ENCODE results near the gene HDAC9.
"Not testable (repeated sequence)": the region's sequence is repeated elsewhere in the genome, so short reads cannot be mapped to it uniquely, and the experiment has no call there.

The HDAC9 gene

DNA sequence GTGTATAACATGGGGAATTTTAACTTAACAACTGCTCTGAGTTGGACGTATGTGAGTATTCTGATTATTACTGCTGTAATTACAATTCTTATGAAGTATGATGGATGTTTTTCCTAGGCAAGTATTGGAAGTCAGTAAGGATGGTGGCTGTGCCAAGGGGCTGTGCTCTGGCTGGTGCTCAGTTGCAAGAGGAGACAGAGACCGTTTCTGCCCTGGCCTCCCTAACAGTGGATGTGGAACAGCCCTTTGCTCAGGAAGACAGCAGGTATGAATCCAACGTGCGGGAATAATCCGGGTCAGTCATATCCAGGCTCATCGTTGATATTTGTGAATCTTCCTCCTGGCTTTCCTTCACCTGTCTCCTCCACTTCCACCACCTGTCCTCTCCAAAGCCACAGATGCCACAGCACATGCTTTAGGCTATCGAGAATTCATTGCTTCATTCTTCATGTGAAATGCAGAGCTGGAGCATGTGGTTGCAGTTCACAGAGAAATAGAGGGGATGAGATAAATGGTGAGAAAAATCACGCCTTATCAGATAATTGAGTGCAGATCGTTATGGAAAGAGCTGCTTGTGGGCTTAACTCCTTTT, 480.2 kb downstream of the HDAC9 start:
- Histone ChIP-seq H3K9me3 (ENCODE audit: insufficient read depth, low read depth, low read length) (no peaks in the 10 kb centered on the region), H3K36me3 (ENCODE audit: insufficient read depth, low read length) (no peaks in the 10 kb centered on the region), H3K9me2 (replicated peaks; ENCODE audit: low read depth, low read length) (0 out of 2 replicates have a peak, but pooled peaks cover 4% of the 10 kb centered on the region), H3K4me1 (ENCODE audit: insufficient read depth, low read length, poor library complexity, severe bottlenecking) (no peaks in the 10 kb centered on the region), H3K27me3 (ENCODE audit: insufficient read depth, low read length, poor library complexity, severe bottlenecking) (no peaks in the 10 kb centered on the region), H3K9ac (ENCODE audit: low read depth, low read length, poor library complexity, severe bottlenecking) (no peak overlapping the region), H3K4me3 (ENCODE audit: low read length, poor library complexity, severe bottlenecking) (no peak overlapping the region), H3K79me2 (ENCODE audit: insufficient read depth, low read length) (no peaks in the 10 kb centered on the region), H4K20me1 (ENCODE audit: insufficient read depth, low read length, poor library complexity, severe bottlenecking) (no peaks in the 10 kb centered on the region), H3K4me2 (ENCODE audit: low read depth, low read length, poor library complexity, severe bottlenecking) (no peak overlapping the region), H3F3A (ENCODE audit: low read depth) (no peaks in the 10 kb centered on the region), H2AFZ (ENCODE audit: low read length) (no peak overlapping the region)
- TF ChIP-seq, protein P1, sequence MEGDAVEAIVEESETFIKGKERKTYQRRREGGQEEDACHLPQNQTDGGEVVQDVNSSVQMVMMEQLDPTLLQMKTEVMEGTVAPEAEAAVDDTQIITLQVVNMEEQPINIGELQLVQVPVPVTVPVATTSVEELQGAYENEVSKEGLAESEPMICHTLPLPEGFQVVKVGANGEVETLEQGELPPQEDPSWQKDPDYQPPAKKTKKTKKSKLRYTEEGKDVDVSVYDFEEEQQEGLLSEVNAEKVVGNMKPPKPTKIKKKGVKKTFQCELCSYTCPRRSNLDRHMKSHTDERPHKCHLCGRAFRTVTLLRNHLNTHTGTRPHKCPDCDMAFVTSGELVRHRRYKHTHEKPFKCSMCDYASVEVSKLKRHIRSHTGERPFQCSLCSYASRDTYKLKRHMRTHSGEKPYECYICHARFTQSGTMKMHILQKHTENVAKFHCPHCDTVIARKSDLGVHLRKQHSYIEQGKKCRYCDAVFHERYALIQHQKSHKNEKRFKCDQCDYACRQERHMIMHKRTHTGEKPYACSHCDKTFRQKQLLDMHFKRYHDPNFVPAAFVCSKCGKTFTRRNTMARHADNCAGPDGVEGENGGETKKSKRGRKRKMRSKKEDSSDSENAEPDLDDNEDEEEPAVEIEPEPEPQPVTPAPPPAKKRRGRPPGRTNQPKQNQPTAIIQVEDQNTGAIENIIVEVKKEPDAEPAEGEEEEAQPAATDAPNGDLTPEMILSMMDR (conservative IDR thresholded peaks at IDR 0.05; ENCODE audit: low read length): no peak
- TF ChIP-seq EZH2phosphoT487 (IDR thresholded peaks at IDR 0.05; ENCODE audit: borderline replicate concordance): no peak

DNA sequence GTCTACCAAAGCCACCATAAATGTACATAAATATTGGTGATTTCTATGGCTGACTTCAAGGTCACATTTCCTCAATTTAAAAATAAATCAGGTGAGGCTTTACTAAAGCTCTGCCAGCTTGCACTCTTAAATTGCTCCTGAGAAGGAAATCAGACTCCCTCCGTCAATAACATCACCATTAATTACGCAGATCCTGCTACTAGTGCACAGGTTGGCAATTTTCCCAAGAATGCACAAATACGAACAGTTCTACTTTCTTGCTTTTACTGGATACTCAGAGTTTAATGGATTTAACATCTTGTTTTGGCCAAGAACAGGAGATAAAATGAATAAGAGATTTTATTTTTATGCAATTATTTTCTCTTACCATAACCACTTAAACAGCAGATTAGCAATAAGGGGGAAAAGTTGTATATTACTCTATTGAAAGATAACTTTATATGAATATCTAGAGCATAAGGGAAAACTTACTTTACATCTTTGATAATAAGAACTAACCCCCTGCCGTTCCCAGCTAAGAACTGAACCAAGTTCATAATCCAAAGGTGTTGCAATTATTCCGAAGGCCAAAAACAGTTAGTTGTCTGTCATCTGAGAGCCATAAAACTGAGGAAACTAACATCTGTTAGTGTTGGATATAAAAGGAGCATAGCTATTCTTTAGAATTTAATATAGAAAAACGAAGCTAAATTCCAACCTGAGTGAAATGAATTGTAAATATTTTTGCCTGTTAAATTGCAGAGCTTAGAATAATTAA, 481.3 kb downstream of the HDAC9 start:
- Histone ChIP-seq H3K4me2 (ENCODE audit: low read depth, low read length, poor library complexity, severe bottlenecking) (no peak overlapping the region), H3K4me3 (ENCODE audit: low read length, poor library complexity, severe bottlenecking) (no peak overlapping the region), H3K9me2 (replicated peaks; ENCODE audit: low read depth, low read length) (no peaks in the 10 kb centered on the region), H4K20me1 (ENCODE audit: insufficient read depth, low read length, poor library complexity, severe bottlenecking) (no peaks in the 10 kb centered on the region), H3K4me1 (ENCODE audit: insufficient read depth, low read length, poor library complexity, severe bottlenecking) (no peaks in the 10 kb centered on the region), H3F3A (ENCODE audit: low read depth) (no peaks in the 10 kb centered on the region), H2AFZ (ENCODE audit: low read length) (no peak overlapping the region), H3K9ac (ENCODE audit: low read depth, low read length, poor library complexity, severe bottlenecking) (no peak overlapping the region), H3K36me3 (ENCODE audit: insufficient read depth, low read length) (no peaks in the 10 kb centered on the region), H3K9me3 (ENCODE audit: insufficient read depth, low read depth, low read length) (no peaks in the 10 kb centered on the region), H3K27me3 (ENCODE audit: insufficient read depth, low read length, poor library complexity, severe bottlenecking) (no peaks in the 10 kb centered on the region), H3K79me2 (ENCODE audit: insufficient read depth, low read length) (no peaks in the 10 kb centered on the region)
- TF ChIP-seq EZH2phosphoT487 (IDR thresholded peaks at IDR 0.05; ENCODE audit: borderline replicate concordance): no peak
- TF ChIP-seq, protein P1 (conservative IDR thresholded peaks at IDR 0.05; ENCODE audit: low read length): no peak

DNA sequence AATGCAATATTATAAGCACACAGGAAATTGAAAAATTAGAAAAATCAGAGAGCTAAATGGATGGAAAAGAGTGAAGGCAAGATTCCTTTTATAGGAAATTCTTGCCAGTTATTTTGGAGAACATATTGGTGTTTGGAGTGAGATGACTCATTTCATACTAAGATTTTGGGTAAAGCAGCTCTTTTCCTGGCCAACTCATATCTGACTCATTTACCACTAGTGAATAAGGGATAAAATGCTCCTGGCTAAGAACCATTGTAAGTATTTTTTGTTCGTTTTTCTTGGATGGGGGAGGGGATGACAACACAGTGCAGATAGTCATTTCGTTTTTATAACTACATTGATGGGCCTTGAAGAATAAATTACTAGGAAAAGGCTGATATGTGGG, 482.6 kb downstream of the HDAC9 start:
- TF ChIP-seq EZH2phosphoT487 (IDR thresholded peaks at IDR 0.05; ENCODE audit: borderline replicate concordance): no peak
- TF ChIP-seq, protein P1 (conservative IDR thresholded peaks at IDR 0.05; ENCODE audit: low read length): no peak
- Histone ChIP-seq H3F3A (ENCODE audit: low read depth) (no peaks in the 10 kb centered on the region), H3K79me2 (ENCODE audit: insufficient read depth, low read length) (no peaks in the 10 kb centered on the region), H3K4me3 (ENCODE audit: low read length, poor library complexity, severe bottlenecking) (no peak overlapping the region), H2AFZ (ENCODE audit: low read length) (no peak overlapping the region), H3K4me1 (ENCODE audit: insufficient read depth, low read length, poor library complexity, severe bottlenecking) (no peaks in the 10 kb centered on the region), H3K9ac (ENCODE audit: low read depth, low read length, poor library complexity, severe bottlenecking) (no peak overlapping the region), H3K27me3 (ENCODE audit: insufficient read depth, low read length, poor library complexity, severe bottlenecking) (no peaks in the 10 kb centered on the region), H4K20me1 (ENCODE audit: insufficient read depth, low read length, poor library complexity, severe bottlenecking) (no peaks in the 10 kb centered on the region), H3K9me2 (replicated peaks; ENCODE audit: low read depth, low read length) (no peaks in the 10 kb centered on the region), H3K4me2 (ENCODE audit: low read depth, low read length, poor library complexity, severe bottlenecking) (no peak overlapping the region), H3K9me3 (ENCODE audit: insufficient read depth, low read depth, low read length) (no peaks in the 10 kb centered on the region), H3K36me3 (ENCODE audit: insufficient read depth, low read length) (no peaks in the 10 kb centered on the region)

DNA sequence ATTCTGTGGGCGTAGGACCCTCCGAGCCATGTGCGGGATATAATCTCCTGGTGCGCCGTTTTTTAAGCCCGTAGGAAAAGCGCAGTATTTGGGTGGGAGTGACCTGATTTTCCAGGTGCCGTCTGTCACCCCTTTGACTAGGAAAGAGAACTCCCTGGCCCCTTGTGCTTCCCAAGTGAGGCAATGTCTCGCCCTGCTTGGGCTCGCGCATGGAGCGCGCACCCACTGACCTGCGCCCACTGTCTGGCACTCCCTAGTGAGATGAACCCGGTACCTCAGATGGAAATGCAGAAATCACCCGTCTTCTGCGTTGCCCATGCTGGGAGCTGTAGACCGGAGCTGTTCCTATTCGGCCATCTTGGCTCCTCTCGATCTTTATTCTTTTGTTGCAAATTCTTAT, 495.2 kb downstream of the HDAC9 start:
- H3K9me2 ChIP-seq (replicated peaks; ENCODE audit: low read depth, low read length); H3F3A ChIP-seq (ENCODE audit: low read depth); H3K27me3 ChIP-seq (ENCODE audit: insufficient read depth, low read length, poor library complexity, severe bottlenecking); H3K4me1 ChIP-seq (ENCODE audit: insufficient read depth, low read length, poor library complexity, severe bottlenecking); H3K9ac ChIP-seq (ENCODE audit: low read depth, low read length, poor library complexity, severe bottlenecking); H2AFZ ChIP-seq (ENCODE audit: low read length); H3K4me3 ChIP-seq (ENCODE audit: low read length, poor library complexity, severe bottlenecking); H3K79me2 ChIP-seq (ENCODE audit: insufficient read depth, low read length); H3K9me3 ChIP-seq (ENCODE audit: insufficient read depth, low read depth, low read length); H3K4me2 ChIP-seq (ENCODE audit: low read depth, low read length, poor library complexity, severe bottlenecking); H3K36me3 ChIP-seq (ENCODE audit: insufficient read depth, low read length); H4K20me1 ChIP-seq (ENCODE audit: insufficient read depth, low read length, poor library complexity, severe bottlenecking): not testable (repeated sequence)

All from Loucy (cell line).